Fibroblast of the aortic adventitia (primary cell): ENCODE results near the gene STIM2. TPM values are rescaled to one million over a fixed set of nuclear protein-coding genes. Genes with fewer than 3 reads are reported as not detected.
A peak's percentile ranks its signal among the peaks of the same experiment; 100 is the strongest.
"Not testable (repeated sequence)": the region's sequence is repeated elsewhere in the genome, so short reads cannot be mapped to it uniquely, and the experiment has no call there.

Source experiments
- DNase-seq: peaks from one replicate; pipeline ENCODE4 v3.0.0-alpha.2; 2010; ENCODE audit warnings: low read depth
- H3K4me3 ChIP-seq: 2 replicates; pipeline ENCODE4 v1.5.1; 2011; ENCODE audit warnings: low read depth, mild to moderate bottlenecking, control low read depth, low read length, moderate library complexity
- CTCF ChIP-seq: IDR thresholded peaks from 2 replicates; pipeline ENCODE4 v1.5.1; 2011; ENCODE audit warnings: mild to moderate bottlenecking, low read length, control low read depth, inconsistent platforms; ENCODE audit not compliant: insufficient read depth
- total RNA-seq: library from RNA; depleted of rRNA; stranded (reverse); fragments of >200 nt; gene quantifications from 2 replicates; pipeline ENCODE4 v1.2.3, GENCODE V29; 2012; ENCODE audit warnings: low replicate concordance

Gene STIM2
- total RNA-seq = 19.8 and 31.2 TPM in 2 replicates

GRCh38 chr4:26860157-26860921 is at the start of gene STIM2:
Gene STIM2 (plus strand): TSS chr4:26860841.
- DNase-seq = peak; percentile 95
- peak within 1 kb of the TSS; percentile 87 for H3K4me3 ChIP-seq
- peak; percentile 34 for TF ChIP-seq CTCF

- DNase-seq, H3K4me3 ChIP-seq: not testable (repeated sequence)
Observed at GRCh38 chr4:26811571-26811970, 49.1 kb upstream of the STIM2 start.

- no peak overlapping the region for H3K4me3 ChIP-seq
- no peak for TF ChIP-seq CTCF
- DNase-seq = no peak
Observed at GRCh38 chr4:26812049-26812714, 48.5 kb upstream of the STIM2 start.

- DNase-seq = no peak
- no peak overlapping the region for H3K4me3 ChIP-seq
- TF ChIP-seq CTCF = no peak
Observed at GRCh38 chr4:26813698-26814097, 46.9 kb upstream of the STIM2 start.

- no peak for DNase-seq
- H3K4me3 ChIP-seq = no peak overlapping the region
- TF ChIP-seq CTCF = no peak
Observed at GRCh38 chr4:26815199-26815598, 45.4 kb upstream of the STIM2 start.

- DNase-seq = no peak
- no peak for TF ChIP-seq CTCF
- H3K4me3 ChIP-seq = no peak overlapping the region
Observed at GRCh38 chr4:26815706-26816105, 44.9 kb upstream of the STIM2 start.

GRCh38 chr4:26819026-26819425 is 41.6 kb upstream of the STIM2 start:
- TF ChIP-seq CTCF = no peak
- no peak for DNase-seq

More at GRCh38 chr4:26819026-26819425, 41.6 kb upstream of the STIM2 start:
- H3K4me3 ChIP-seq = no peak overlapping the region
